Astrocyte (in vitro differentiated cells and primary cell): ENCODE results near the gene NXPE3. TPM values are rescaled to one million over a fixed set of nuclear protein-coding genes. Genes with fewer than 3 reads are reported as not detected.
"Not testable (repeated sequence)": the region's sequence is repeated elsewhere in the genome, so short reads cannot be mapped to it uniquely, and the experiment has no call there.

Experiments
- DNase-seq: peaks from one replicate; pipeline ENCODE4 v3.0.0-alpha.2; 2010; ENCODE audit warnings: low read depth
- FAIRE-seq: peaks from 2 replicates; lab custom pipeline; 2011; peaks lifted over from hg19 to GRCh38; lab: Jason Lieb, UNC
- H2AFZ ChIP-seq: 2 replicates; pipeline ENCODE4 v1.6.0; 2012; ENCODE audit warnings: low read depth, low read length, inconsistent platforms
- H3K27ac ChIP-seq: 2 replicates; pipeline ENCODE4 v1.5.1; 2011; ENCODE audit warnings: low read depth, low read length, inconsistent platforms
- H3K27me3 ChIP-seq: 2 replicates; pipeline ENCODE4 v1.6.0; 2011; ENCODE audit warnings: low read length, inconsistent platforms; ENCODE audit not compliant: insufficient read depth
- H3K36me3 ChIP-seq: 2 replicates; pipeline ENCODE4 v1.5.1; 2011; ENCODE audit warnings: low read length, inconsistent platforms; ENCODE audit not compliant: insufficient read depth
- H3K4me1 ChIP-seq: 2 replicates; pipeline ENCODE4 v1.5.1; 2011; ENCODE audit warnings: low read length, inconsistent platforms; ENCODE audit not compliant: insufficient read depth
- H3K4me2 ChIP-seq: 2 replicates; pipeline ENCODE4 v1.6.0; 2012; ENCODE audit warnings: low read length, inconsistent platforms
- H3K4me3 ChIP-seq: 2 replicates; pipeline ENCODE4 v1.5.1; 2011; ENCODE audit warnings: low read depth, mild to moderate bottlenecking, low read length, inconsistent platforms; ENCODE audit not compliant: insufficient read depth
- H3K79me2 ChIP-seq: 2 replicates; pipeline ENCODE4 v1.6.0; 2012; ENCODE audit warnings: mild to moderate bottlenecking, low read length, inconsistent platforms; ENCODE audit not compliant: insufficient read depth
- H3K9ac ChIP-seq: 2 replicates; pipeline ENCODE4 v1.6.0; 2012; ENCODE audit warnings: mild to moderate bottlenecking, low read length, inconsistent platforms
- H3K9me3 ChIP-seq: 2 replicates; pipeline ENCODE4 v1.5.1; 2012; ENCODE audit warnings: low read depth, mild to moderate bottlenecking, low read length, inconsistent platforms; ENCODE audit not compliant: insufficient read depth
- H4K20me1 ChIP-seq: 2 replicates; pipeline ENCODE4 v1.6.0; 2012; ENCODE audit warnings: low read length, inconsistent platforms; ENCODE audit not compliant: insufficient read depth
- H3K27ac Mint-ChIP-seq: one replicate; pipeline ENCODE4 v1.8.0; 2021; ENCODE audit warnings: mild to moderate bottlenecking, mixed read lengths; ENCODE audit not compliant: unreplicated experiment
- H3K27me3 Mint-ChIP-seq: one replicate; pipeline ENCODE4 v1.8.0; 2021; ENCODE audit warnings: low read depth, mixed read lengths; ENCODE audit not compliant: unreplicated experiment
- H3K36me3 Mint-ChIP-seq: one replicate; pipeline ENCODE4 v1.8.0; 2021; ENCODE audit warnings: low read depth, mixed read lengths; ENCODE audit not compliant: unreplicated experiment
- H3K4me1 Mint-ChIP-seq: one replicate; pipeline ENCODE4 v1.8.0; 2021; ENCODE audit warnings: low read depth, mixed read lengths; ENCODE audit not compliant: unreplicated experiment
- H3K4me3 Mint-ChIP-seq: one replicate; pipeline ENCODE4 v1.8.0; 2021; ENCODE audit warnings: mild to moderate bottlenecking, moderate library complexity, mixed read lengths; ENCODE audit not compliant: unreplicated experiment
- H3K9me3 Mint-ChIP-seq: one replicate; pipeline ENCODE4 v1.8.0; 2021; ENCODE audit warnings: mild to moderate bottlenecking, mixed read lengths; ENCODE audit not compliant: unreplicated experiment
- CTCF ChIP-seq: IDR thresholded peaks from 2 replicates; pipeline ENCODE4 v1.5.1; 2011; ENCODE audit warnings: low read depth, mild to moderate bottlenecking, inconsistent platforms, low read length, moderate library complexity; ENCODE audit not compliant: insufficient read depth
- EZH2 ChIP-seq: IDR thresholded peaks from 2 replicates; pipeline ENCODE4 v1.6.1; 2012; ENCODE audit warnings: mild to moderate bottlenecking, low read length, inconsistent platforms; ENCODE audit not compliant: insufficient read depth
- total RNA-seq: library from RNA; stranded (reverse); gene quantifications from 2 replicates; pipeline ENCODE4 v1.2.1, GENCODE V29; 2021

NXPE3 gene
- total RNA-seq, 1 donor from 2014 or later, result 46.4 TPM

GRCh38 chr3:101732240-101732641, 46.8 kb upstream of the NXPE3 start:
- no peaks in the 10 kb centered on the region for H3K27me3 ChIP-seq
- H3K36me3 ChIP-seq, result peaks cover 41% of the 10 kb centered on the region
- Mint-ChIP-seq H3K36me3 (peaks cover 45% of the 10 kb centered on the region), H3K9me3 (peaks cover 5% of the 10 kb centered on the region), H3K4me3 (no peak overlapping the region), H3K27ac (no peak overlapping the region), H3K4me1 (no peaks in the 10 kb centered on the region), H3K27me3 (no peaks in the 10 kb centered on the region)
- no peaks in the 10 kb centered on the region for H3K4me1 ChIP-seq
- no peak overlapping the region for H2AFZ ChIP-seq
- no peaks in the 10 kb centered on the region for H4K20me1 ChIP-seq
- DNase-seq (no peak), FAIRE-seq (peak; percentile 52)
- H3K4me3 ChIP-seq, result no peak overlapping the region
- no peaks in the 10 kb centered on the region for H3K9me3 ChIP-seq
- peaks cover 4% of the 10 kb centered on the region for H3K79me2 ChIP-seq
- no peak for TF ChIP-seq CTCF
- no peak for TF ChIP-seq EZH2
- H3K27ac ChIP-seq, result no peak overlapping the region
- no peak overlapping the region for H3K4me2 ChIP-seq
- H3K9ac ChIP-seq, result no peak overlapping the region

GRCh38 chr3:101735833-101736232, 43.2 kb upstream of the NXPE3 start:
- Histone ChIP-seq H3K4me2 (no peak overlapping the region), H3K79me2 (peaks cover 4% of the 10 kb centered on the region), H3K4me3 (no peak overlapping the region), H3K27me3 (no peaks in the 10 kb centered on the region), H3K9me3 (no peaks in the 10 kb centered on the region), H3K27ac (no peak overlapping the region), H2AFZ (no peak overlapping the region), H3K4me1 (no peaks in the 10 kb centered on the region), H3K36me3 (peaks cover 32% of the 10 kb centered on the region), H3K9ac (no peak overlapping the region), H4K20me1 (no peaks in the 10 kb centered on the region)
- TF ChIP-seq CTCF, result no peak
- no peak for TF ChIP-seq EZH2
- FAIRE-seq, result no peak
- no peak overlapping the region for H3K4me3 Mint-ChIP-seq
- H3K9me3 Mint-ChIP-seq, result peaks cover 11% of the 10 kb centered on the region
- H3K36me3 Mint-ChIP-seq, result peaks cover 58% of the 10 kb centered on the region
- DNase-seq, result no peak
- H3K27me3 Mint-ChIP-seq, result no peaks in the 10 kb centered on the region
- no peak overlapping the region for H3K27ac Mint-ChIP-seq
- H3K4me1 Mint-ChIP-seq, result no peaks in the 10 kb centered on the region

- not testable (repeated sequence) for H3K4me2 ChIP-seq, DNase-seq, H2AFZ ChIP-seq, H3K27me3 Mint-ChIP-seq, H3K9ac ChIP-seq, H3K4me1 Mint-ChIP-seq, H3K27ac ChIP-seq, H3K4me1 ChIP-seq, H4K20me1 ChIP-seq, H3K9me3 ChIP-seq, H3K27me3 ChIP-seq, H3K79me2 ChIP-seq, H3K36me3 ChIP-seq, H3K4me3 ChIP-seq, H3K4me3 Mint-ChIP-seq, FAIRE-seq, H3K9me3 Mint-ChIP-seq, H3K27ac Mint-ChIP-seq
- peaks cover 22% of the 10 kb centered on the region for H3K36me3 Mint-ChIP-seq
These were observed 37.1 kb upstream of the NXPE3 start for GRCh38 chr3:101741914-101742313.
